VCaP (cell line): ENCODE results near the gene LANCL2.
"Not testable (repeated sequence)": the region's sequence is repeated elsewhere in the genome, so short reads cannot be mapped to it uniquely, and the experiment has no call there.

Experiments used
- H3K27ac ChIP-seq: fragments of 450-650 bp; 2 replicates; pipeline ENCODE4 v1.5.1; 2017
- TF ChIP-seq, protein P1 (sequence below): fragments of 450-650 bp; conservative IDR thresholded peaks from 2 replicates; pipeline ENCODE4 v1.5.1; 2017; ENCODE audit warnings: mild to moderate bottlenecking, moderate library complexity

Gene LANCL2

DNA sequence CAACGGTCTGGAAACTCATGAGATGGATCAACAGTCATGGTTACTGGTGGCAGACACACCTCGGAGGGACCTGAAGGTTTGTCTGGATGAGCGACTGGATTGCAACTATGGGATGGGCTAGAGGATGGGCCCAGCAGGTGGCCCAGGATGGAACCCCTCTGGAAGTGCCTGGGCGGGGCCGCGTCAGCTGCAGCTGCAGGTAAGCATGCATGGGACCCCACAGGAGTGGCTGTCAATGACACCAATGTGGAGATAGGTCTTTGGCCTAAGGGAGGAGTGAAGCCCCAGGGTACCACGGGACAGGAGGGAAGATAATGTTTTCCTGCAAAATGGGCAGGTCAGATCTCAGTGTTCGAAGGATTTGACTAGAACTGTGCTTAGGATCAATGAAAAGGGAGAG, 103.4 kb downstream of the LANCL2 start:
- peak overlapping the region; percentile 66 for H3K27ac ChIP-seq
- TF ChIP-seq, protein P1, sequence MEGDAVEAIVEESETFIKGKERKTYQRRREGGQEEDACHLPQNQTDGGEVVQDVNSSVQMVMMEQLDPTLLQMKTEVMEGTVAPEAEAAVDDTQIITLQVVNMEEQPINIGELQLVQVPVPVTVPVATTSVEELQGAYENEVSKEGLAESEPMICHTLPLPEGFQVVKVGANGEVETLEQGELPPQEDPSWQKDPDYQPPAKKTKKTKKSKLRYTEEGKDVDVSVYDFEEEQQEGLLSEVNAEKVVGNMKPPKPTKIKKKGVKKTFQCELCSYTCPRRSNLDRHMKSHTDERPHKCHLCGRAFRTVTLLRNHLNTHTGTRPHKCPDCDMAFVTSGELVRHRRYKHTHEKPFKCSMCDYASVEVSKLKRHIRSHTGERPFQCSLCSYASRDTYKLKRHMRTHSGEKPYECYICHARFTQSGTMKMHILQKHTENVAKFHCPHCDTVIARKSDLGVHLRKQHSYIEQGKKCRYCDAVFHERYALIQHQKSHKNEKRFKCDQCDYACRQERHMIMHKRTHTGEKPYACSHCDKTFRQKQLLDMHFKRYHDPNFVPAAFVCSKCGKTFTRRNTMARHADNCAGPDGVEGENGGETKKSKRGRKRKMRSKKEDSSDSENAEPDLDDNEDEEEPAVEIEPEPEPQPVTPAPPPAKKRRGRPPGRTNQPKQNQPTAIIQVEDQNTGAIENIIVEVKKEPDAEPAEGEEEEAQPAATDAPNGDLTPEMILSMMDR, result no peak

DNA sequence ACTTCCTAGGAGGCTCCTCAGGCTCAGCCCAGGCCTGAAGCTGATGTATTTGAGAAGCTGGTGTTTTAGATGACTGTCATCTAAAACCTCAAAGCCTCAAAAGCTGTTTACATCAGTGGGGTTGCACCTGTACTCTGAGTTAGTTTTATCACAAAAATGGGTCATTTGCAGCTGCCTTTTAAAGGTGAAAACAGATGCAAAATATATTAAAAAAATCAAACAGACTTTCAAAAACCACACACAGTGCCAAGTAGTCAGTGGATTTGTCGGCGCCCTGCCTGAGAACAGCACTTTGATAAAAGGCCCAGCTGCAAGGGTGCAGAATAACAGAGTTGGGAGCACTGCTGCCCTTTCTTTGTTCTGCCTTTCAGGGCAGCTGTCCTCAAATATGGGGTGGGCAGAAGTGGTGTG, 104.1 kb downstream of the LANCL2 start:
- TF ChIP-seq, protein P1, result no peak
- no peak overlapping the region for H3K27ac ChIP-seq

DNA sequence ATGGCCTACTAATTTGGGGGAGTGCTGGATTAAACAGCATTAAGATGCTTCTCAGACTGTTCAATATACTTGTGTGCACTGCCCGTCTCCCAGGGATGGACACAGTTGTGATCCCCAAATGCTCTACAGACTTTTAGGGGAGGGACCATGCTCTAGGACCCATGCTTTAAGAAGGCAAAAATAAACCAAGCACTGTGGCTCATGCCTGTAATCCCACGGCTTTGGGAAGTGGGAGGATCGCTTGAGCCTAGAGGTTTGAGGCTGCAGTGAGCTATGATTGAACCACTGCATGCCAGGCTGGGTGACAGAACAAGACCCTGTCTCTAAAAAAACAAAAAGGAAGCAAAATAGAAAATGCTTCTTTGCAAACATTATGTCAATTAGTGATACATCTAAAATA, 104.6 kb downstream of the LANCL2 start:
- H3K27ac ChIP-seq, result no peak overlapping the region

DNA sequence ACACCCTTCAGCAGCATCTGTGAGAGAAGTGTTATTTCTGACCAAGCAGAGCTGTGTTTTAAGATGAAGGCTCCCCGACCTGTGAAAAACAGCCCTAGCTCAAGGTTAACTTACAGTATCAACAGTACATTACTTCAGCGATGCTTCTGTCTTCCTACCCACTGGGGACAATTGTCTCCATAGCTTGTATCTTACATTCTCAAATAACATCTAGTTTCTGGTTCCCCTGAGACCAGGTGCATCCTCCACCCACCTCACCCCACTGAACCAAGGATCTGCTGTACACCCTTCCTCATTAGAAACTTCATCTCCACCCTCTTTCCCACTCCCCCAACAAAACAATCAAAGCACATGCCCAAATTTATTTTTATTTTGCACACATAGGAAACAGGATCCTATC, 105.1 kb downstream of the LANCL2 start:
- no peak overlapping the region for H3K27ac ChIP-seq
- TF ChIP-seq, protein P1, result no peak

More for the DNA sequence above, 104.6 kb downstream of the LANCL2 start:
- TF ChIP-seq, protein P1, result no peak

DNA sequence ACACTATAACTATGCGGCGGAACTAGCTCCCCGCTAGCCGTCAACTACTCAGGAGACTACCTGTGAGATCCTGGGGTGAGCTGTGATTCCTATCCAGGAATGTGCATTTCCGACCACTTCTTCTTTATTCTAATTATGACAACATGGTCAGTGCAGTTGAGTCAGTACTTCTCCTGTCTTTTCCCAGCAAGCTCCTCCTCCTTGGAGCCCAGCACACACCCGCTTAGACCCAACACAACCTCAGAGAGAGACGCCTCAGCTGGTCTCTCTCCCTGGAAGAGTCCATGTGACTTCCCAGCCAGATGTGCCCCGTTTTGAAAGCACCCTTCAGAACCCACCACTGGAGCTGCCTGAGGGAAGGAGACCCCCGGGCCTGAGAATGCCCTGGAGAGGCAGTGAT, 106.5 kb downstream of the LANCL2 start:
- not testable (repeated sequence) for H3K27ac ChIP-seq

DNA sequence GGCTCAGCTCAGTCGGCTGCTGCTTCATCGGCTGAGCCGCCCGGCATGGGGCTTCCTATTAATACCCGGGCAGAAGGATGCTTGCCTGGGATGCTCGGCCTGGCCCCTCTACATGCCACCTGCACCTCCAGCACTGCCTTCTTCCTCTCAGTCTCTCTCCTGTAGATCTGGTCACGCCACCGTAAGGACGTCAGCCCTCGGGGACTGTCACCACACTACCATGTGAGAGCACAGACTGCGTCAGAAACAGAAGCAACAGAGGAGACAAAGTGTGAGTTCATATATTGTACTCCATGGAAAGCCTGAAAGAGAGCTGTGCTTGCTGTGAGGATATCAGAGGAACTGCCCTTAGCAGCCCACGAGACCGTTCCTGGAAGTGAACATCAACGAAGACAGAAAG, 107.3 kb downstream of the LANCL2 start:
- H3K27ac ChIP-seq, result not testable (repeated sequence)

DNA sequence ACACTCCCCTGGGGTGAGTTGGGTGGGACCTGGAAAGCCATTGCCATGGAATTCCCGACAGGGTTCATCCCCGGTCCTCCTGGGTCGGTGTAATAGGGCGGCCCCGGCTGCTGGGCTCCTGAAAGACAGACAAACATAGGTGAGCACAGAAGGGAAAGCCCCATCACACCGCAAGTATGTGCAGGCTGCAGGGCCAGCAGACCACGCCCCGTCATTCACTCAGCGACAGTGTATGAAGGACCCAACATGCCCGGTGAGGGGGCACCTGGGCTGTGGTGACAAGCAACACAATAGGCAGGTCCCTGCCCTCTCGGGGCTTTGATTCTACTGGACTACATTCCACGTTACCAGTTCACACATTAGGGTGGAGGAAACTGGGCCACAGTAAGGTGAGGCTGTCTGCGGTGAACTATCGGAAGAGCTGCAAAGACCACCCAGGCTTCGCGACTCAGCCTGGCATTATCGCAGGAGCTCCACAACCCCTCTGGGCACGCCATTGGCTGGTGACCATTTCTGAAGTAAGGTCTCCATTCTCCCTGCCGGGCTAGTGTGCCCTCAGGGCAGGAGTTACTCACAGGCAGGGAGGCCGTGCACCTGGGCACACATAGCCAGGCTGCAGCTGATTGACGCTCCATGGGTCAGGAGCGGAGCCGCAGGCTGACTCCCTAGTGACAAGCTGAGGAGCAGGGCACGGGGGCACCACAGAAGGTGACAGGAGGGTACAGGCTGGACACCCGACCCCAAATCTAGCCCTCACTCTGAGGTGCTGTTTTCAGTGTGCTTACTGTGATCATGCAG, 108.0 kb downstream of the LANCL2 start:
- TF ChIP-seq, protein P1, result no peak
- H3K27ac ChIP-seq, result no peak overlapping the region

DNA sequence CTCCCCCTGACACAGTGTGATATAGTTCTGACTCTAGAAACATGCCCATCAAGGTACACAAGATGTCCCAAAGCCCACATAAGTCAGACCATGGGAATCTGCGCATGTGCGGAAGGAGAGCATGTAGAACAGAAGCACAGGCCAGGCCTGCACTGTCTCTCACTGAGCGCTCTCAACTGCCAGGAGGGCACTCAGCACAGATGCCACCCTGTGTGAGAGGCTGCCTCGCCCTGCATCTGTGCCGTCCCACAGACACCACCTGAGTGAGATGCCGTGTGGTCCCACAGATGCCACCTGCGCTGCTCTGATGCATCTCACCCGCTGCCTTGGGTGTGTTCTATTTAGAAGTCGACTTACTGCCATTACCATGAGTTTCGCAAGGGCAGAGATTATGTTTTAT, 108.8 kb downstream of the LANCL2 start:
- no peak overlapping the region for H3K27ac ChIP-seq
- TF ChIP-seq, protein P1, result no peak
